ENCODE results near the gene PLEKHH1.
A peak's percentile ranks its signal among the peaks of the same experiment; 100 is the strongest.

PLEKHH1 gene

GRCh38 chr14:67516676-67517075 lies 16.4 kb upstream of the PLEKHH1 start:
- TF ChIP-seq, protein P1, sequence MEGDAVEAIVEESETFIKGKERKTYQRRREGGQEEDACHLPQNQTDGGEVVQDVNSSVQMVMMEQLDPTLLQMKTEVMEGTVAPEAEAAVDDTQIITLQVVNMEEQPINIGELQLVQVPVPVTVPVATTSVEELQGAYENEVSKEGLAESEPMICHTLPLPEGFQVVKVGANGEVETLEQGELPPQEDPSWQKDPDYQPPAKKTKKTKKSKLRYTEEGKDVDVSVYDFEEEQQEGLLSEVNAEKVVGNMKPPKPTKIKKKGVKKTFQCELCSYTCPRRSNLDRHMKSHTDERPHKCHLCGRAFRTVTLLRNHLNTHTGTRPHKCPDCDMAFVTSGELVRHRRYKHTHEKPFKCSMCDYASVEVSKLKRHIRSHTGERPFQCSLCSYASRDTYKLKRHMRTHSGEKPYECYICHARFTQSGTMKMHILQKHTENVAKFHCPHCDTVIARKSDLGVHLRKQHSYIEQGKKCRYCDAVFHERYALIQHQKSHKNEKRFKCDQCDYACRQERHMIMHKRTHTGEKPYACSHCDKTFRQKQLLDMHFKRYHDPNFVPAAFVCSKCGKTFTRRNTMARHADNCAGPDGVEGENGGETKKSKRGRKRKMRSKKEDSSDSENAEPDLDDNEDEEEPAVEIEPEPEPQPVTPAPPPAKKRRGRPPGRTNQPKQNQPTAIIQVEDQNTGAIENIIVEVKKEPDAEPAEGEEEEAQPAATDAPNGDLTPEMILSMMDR (IDR thresholded peaks at IDR 0.05; ENCODE audit: low read depth, low read length), result no peak
- H3K36me3 ChIP-seq, result no peaks in the 10 kb centered on the region
- no peaks in the 10 kb centered on the region for H3K4me1 ChIP-seq
- no peak overlapping the region for H3K4me3 ChIP-seq (ENCODE audit: low read depth, low read length)
- peaks cover 51% of the 10 kb centered on the region for H3K27me3 ChIP-seq
- no peaks in the 10 kb centered on the region for H3K9me3 ChIP-seq
- no peak for DNase-seq

DNA sequence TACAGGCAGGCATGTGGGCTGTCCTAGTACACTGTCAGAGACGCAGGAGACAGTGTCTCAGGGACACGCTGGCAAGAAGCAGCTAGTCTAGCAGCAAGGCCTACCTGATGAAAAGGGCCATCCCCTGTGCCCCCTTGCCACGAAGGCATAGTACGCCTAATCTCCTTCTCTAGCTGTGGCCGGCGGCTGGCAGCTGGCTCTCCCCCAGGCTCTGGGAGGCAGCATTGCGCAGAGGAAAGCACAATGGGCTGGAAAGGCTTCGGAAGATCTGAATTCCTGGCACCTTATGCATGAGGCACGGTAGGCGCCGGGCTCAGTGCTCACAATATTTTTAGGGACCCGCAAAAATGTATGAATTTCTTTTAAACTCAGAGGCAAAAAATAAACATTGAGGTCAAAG lies 16.0 kb upstream of the PLEKHH1 start:
- no peaks in the 10 kb centered on the region for H3K4me1 ChIP-seq
- H3K27me3 ChIP-seq, result peaks cover 54% of the 10 kb centered on the region
- TF ChIP-seq, protein P1 (IDR thresholded peaks at IDR 0.05; ENCODE audit: low read depth, low read length), result peak; percentile 23; the same call in 1 of the 2 replicates
- H3K36me3 ChIP-seq, result no peaks in the 10 kb centered on the region
- H3K4me3 ChIP-seq (ENCODE audit: low read depth, low read length), result no peak overlapping the region
- no peaks in the 10 kb centered on the region for H3K9me3 ChIP-seq
- peak; percentile 42 for DNase-seq

- TF ChIP-seq, protein P1 (IDR thresholded peaks at IDR 0.05; ENCODE audit: low read depth, low read length), result no peak
- H3K9me3 ChIP-seq, result no peaks in the 10 kb centered on the region
- no peaks in the 10 kb centered on the region for H3K36me3 ChIP-seq
- no peaks in the 10 kb centered on the region for H3K4me1 ChIP-seq
- DNase-seq, result no peak
- H3K27me3 ChIP-seq, result peaks cover 64% of the 10 kb centered on the region
- H3K4me3 ChIP-seq (ENCODE audit: low read depth, low read length), result no peak overlapping the region
Measured at GRCh38 chr14:67519406-67519805, 13.7 kb upstream of the PLEKHH1 start.

DNA sequence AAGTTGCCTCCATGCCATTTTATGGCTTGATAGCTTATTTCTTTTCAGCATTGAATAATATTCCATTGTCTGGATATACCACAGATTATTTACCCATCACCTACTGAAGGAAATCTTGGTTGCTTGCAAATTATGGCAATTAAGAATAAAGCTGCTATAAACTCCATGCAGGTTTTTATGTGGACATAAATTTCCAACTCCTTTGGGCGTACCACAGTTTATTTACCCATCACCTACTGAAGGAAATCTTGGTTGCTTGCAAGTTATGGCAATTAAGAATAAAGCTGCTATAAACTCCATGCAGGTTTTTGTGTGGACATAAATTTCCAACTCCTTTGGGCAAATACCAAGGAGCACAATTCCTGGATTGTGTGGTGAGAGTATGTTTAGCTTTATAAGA lies 12.6 kb upstream of the PLEKHH1 start:
- H3K4me1 ChIP-seq, result no peaks in the 10 kb centered on the region
- no peak overlapping the region for H3K4me3 ChIP-seq (ENCODE audit: low read depth, low read length)
- no peaks in the 10 kb centered on the region for H3K36me3 ChIP-seq
- no peak for DNase-seq
- peaks cover 63% of the 10 kb centered on the region for H3K27me3 ChIP-seq
- TF ChIP-seq, protein P1 (IDR thresholded peaks at IDR 0.05; ENCODE audit: low read depth, low read length), result no peak
- H3K9me3 ChIP-seq, result no peaks in the 10 kb centered on the region

DNA sequence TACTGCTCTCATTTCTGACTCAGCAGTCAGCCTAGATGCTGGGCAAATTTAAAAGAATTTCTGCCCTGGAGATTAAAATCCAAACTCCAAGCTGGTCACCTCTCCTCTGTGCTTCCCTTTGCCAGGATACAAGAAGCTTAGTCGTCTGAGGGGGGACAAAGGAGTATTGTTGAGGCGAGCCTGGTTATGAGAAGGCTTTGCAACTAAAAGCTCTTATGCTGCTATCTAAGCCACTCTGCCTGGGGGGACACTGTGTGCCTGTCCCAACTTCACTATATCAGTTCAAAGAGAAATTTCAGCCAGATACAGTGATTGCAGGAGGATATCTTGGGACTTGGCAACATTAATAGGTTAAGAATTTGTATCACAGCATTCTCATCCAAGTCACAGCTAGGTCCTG lies 10.8 kb upstream of the PLEKHH1 start:
- DNase-seq, result no peak

More for the DNA sequence above, 10.8 kb upstream of the PLEKHH1 start:
- TF ChIP-seq, protein P1 (IDR thresholded peaks at IDR 0.05; ENCODE audit: low read depth, low read length), result no peak
- no peaks in the 10 kb centered on the region for H3K4me1 ChIP-seq
- no peaks in the 10 kb centered on the region for H3K9me3 ChIP-seq
- H3K27me3 ChIP-seq, result peaks cover 54% of the 10 kb centered on the region
- H3K4me3 ChIP-seq (ENCODE audit: low read depth, low read length), result no peak overlapping the region
- H3K36me3 ChIP-seq, result no peaks in the 10 kb centered on the region
